Activated naive CD4-positive, alpha-beta T cell treated with anti-CD3 and anti-CD28 coated beads, Interleukin-2, amount 50 U/mL, for 16 hours (primary cell): ENCODE measurements around the gene NECTIN1.

Experiments used
- DNase-seq: peaks from one replicate; pipeline ENCODE4 v3.0.0-alpha.2; 2020

Gene NECTIN1

DNA sequence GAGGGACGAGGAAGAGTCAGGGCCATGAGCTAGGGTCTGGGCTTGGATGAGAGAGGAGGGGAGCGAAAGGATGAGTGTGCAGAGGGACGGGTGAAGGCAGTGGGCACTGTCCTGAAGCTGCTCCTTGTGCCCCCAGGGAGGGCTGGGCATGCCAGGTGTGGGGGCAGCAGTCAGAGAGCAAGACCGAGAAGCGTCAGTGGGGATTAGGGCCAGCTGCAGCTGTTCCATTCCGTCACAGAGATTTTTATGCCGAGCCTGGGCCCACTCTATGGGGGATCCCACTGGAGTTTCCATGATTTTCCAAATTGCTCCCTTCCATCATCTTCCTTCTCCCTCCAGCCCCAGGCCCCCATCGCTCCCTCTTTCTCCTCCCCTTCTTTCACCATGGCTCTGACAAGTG lies 93.2 kb downstream of the NECTIN1 start:
- no peak for DNase-seq

DNA sequence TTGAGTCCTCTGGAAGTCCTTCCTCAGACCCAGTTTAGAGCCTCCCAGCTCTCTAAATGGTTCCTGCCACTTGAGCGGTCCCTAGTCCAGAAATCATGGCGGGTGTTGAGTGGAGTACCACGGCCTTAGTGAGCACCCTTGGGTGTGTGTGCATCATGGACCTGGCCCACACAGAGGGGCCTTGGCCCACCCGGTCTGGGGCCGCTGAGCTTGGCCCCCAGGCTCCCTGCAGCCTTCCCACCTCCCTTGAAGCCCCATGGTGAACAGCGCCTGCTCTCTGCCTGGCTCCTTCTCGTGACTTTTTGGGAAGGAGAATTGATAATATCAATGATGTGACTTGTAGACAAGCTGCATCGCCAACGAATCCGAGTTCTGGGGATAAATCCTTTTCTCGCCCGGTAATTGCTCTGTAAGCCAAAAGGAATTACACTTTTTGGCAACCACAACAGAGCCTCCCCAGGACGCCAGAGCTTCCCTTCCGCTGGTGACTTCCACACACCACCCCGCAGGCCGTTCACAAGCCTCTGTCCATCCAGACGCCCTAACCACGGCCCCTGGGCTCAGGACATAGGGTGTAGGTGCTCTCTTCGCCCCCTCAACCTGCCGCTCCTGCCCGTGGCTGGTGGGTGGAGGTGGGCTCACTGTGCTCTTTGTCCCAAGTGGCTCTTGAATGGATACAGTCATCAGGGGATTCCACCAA lies 93.8 kb downstream of the NECTIN1 start:
- no peak for DNase-seq

DNA sequence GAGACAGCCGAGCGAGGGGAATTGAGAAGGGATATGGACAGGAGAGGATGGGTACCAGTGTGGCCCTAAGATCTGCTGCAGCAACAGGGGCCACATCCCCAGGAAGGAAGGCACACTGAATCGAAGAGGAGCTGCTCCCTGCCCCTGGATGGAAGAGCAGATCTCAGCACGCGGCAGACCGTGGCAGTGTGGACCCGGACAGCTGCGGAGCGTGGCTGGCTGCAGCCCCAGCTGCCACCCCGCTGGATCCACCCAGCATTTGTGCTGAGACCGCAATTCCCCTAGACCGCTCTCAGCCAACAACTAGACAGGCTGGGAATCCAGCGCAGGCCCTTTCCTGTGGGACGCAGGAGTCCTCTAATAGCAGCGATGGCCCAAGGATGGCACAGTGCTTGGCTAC lies 94.7 kb downstream of the NECTIN1 start:
- no peak for DNase-seq

DNA sequence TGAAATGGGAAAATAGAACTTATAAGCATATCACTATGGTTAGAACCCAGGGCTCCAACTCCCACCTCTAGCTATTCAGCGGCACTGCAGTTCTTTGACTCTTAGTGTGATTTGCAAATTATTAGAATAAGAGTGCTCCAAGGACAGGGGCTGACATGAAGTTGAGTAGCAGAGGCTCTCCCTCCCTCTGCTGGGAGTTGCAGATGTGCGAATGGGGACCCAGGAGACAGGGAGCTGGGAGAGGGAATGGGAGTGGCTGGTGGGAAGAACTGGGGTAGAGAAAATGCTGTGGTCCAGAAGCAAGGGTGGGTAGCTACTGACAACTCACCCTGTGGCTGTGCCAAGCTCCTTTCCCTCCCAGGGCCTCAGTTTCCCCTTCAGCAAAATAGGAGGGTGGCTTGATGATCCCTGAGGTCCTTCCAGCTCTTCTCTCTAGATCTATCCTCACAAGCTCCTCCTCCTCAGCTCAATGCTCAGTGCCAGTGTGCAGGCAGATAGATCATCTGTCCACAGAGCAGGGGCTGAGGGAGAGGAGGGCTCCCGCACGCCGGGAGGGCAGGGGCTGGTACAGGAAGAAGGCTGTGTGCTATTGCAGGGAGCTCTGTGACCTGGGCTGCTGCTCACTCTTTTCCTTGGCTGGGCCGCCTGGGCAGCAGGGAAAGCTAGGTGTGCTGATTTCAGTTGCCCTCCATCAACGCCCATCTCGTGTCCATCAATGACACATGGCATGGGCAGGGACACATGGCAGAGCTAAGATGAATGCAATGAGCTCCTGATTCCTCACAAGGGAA lies 99.0 kb downstream of the NECTIN1 start:
- no peak for DNase-seq

DNA sequence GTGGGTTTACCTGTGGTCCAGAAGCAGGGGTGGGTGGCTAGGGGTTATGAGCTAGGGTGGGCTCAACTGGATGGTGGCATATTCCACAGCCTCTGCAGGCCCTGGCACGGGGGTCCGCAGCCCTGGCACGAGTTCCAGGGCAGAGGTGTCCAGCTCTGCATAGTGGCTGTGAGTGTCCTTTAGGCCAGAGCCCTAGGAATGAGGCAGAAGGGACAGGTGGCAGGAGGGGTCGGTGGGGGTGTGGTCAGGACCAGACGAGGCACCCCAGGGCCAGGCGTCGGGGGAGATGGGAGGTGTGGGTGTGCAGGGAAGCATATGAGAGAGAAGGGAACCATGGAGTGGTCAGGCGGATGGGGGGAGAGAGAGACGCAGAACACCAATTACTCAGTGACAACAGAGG lies 99.9 kb downstream of the NECTIN1 start:
- DNase-seq, result no peak

DNA sequence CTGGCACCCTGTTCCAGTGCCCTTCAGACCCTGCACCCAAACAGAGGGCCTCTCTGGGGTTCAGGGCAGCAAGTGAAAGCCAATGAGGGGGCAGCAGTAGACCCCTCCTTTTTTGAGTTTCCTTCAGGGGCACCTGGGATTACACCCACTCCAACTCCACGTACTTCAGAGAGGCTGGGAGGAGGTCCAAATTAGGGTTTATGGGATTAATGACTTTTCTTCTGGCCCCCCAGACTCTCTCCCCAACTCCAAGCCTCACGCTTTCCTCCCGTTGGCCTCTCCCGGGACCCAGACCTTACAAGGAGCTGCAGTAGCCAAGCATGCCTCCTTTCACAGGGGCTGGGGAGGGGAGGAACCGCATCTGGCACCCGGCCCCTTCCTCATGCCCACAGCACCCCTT lies 101.7 kb downstream of the NECTIN1 start:
- DNase-seq, result no peak

DNA sequence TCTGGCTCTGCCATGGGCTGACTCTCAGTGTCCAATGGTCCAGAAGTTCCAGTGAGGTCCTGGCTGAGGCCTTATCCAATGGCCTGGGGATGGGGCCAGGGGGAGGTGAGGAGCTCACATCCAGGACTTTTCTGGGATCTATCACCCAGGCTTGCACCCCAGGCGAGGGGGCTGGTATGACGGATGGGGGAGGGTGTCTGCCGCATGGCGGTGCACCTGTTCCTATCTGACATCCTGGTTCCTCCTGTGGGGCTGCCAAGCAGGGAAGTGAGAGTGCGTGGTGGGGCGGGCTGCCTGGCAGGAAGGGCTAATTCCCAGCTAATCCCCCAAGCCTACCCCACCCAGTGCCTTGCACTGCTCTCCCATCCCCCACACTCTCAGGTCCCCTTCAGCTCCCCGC lies 102.1 kb downstream of the NECTIN1 start:
- DNase-seq, result no peak

DNA sequence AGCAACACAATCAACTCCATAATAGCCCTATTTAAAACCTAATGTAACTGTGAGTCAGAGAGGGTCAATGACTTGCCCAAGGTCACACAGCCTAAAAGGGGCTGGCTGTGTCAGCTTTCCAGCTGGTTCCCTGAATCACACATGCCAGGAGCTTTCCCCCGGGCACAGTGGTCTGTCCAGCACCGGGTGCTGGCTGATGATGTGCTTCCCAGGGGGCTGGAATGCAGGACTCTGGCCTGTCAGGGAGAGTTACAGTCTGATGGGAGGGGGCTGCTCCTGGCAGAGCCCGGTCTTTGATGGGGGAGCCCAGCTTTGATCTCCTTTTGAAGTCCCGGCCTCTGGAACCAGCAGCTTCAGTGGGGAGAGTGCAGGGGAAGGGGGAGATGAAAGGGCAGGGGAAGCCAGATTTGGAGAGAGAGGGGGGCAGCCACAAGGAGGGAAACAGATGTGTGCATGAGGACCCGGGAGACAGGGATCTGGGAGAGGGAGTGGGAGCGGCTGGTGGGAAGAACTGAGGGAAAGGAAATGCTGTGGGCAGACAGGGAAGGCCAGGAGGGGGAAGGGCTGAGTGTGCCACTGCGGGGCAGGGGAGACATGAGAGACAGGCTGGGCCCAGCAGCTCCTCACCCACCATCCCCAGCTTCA lies 102.7 kb downstream of the NECTIN1 start:
- no peak for DNase-seq

DNA sequence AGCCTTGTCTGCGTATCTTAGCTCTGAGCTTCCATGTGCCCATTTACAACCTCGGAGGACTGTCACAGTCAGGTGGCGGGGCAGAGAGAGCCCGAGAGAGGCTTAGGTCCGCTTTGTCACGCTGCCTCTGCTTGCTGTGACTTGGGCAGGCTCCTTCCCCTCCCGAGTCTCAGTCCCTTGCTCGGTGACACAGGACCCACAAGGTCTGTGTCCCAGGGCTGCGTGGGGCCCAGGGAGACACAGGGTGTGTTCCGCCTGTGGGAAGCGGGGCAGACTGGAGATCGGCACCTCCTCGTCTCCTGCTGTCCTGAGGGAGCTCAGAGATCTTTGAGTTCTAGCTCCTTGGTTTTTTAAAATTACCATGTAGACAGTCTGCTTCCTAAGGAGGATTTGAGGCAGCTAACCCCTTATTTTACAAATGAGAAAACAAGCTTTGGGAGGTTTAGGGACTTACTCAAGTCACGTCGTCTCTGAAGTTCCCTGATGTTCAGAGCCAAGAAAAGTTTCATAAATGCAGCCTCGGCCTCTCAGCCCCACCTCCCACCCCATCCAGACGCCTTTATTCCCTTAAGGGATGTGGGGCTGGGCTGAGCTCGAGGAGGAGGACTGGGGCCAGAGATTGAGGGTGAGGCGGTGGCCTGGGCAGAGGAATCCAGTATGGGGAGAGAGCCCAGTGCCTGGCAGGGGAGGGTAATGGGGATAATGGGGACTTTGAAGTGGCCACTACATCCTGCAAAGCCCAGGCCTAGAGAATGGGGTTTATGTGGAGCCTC lies 103.6 kb downstream of the NECTIN1 start:
- no peak for DNase-seq

DNA sequence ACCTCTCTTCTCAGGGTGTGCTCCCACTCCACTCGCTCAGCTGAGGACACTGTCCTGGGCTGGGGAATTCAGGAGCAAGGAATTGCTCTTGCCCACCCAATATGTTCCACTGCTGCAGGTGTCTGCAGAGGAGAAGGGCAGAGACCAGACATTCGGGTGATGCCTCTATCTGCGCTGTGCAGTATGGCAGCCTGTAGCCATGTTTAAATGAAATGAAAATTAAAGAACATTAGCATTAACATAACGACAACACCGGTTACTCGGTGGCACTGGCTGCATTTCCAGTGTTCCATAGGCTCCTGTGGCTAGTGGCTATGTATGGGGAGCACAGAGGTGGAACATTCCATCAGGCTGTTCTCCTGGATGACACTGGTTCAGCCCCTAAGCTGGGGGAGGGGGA lies 104.4 kb downstream of the NECTIN1 start:
- no peak for DNase-seq

DNA sequence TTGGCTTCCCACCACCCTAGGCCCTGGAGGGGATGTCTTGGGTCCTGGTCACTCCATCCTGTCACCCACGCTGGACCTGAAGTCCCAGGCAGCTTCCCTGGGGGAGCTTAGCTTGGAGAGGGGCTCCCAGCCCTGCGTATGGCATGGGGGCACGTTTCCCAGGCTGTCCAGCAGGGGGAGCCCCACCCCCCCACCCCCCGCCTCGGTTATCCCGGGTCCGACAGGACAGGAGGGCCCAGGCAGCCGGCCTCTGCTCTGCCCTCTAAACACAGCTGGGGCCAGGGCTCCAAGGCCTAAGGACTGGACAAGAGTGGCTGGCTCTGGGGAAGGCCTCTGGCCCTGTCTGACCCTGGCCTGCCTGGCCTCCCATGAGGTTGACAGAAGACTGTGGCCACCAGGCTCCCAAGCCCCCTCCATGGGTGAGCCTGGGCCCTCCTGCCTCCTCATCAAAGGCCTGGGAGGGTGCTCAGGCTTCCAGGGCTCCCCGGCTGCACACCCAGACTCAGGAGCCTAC lies 104.8 kb downstream of the NECTIN1 start:
- DNase-seq, result no peak

DNA sequence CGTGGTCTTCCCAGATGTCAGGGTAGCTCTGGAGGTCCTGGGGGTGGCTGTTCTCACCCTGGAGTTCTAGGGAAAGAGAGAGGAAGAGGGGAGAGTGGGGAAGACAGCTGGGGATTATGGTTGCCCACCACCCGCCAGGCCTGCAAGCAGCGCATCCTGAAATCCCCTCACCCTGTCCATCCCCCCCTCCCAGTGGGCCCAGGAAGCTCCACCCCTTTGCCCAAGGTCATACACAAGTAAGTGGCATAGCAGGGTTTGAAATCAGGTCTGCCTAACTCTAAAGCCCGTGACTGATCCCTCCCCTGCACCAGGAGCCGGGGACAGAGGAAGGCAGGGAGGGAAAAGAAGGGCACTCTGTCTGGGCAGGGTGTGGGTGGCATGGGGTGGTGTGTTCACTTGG lies 105.3 kb downstream of the NECTIN1 start:
- no peak for DNase-seq

DNA sequence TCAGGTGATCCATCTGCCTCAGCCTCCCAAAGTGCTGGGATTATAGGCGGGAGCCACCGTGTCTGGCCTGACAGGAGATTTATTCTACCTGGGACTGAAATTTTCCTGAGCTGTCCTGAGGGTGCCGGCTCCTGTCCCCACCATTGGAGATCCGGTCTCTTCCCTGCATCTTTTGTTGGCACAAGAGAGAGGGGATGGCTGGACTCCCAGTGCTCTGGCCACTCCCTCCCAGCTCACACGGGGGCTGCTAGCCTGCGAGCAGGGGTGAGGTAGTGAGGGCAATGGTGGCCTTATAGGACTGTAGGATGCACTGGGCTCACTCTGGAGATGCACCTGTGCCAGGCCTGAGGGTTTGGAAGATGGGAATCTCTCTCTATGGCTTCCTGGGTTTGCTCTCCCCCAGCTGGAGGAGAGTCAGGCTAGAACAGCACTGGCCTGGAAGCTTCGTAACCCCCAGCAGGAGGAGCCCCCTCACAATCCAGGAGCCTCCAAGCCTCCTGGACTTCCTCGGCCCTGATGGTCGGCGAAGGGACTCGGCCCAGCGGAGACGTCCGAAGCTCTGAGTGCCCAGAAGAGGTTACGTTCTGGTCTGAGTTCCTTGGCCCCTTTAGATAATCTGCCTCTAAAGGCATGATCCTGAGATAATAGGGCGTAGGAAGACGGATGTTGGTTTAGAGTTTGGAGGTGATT lies 106.4 kb downstream of the NECTIN1 start:
- no peak for DNase-seq

DNA sequence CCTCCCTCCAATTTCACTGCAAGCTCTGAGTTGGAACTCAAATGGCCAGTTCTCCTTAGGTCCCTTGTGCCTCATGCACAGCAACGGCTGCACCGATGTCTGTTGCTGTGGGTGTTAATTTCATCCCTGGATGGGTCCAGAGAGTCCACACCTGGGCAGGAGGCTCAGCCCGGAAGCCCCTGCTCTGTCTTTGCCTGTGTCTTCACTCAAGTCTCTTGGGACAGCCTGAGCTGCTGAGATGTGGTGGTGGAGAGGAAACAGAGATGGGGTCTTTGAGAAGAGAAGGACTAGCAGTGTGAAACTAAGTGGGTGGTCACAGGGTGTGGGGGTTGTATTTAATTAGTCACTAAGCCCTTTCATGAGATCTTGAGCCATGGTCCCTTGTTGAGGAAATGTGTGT lies 109.3 kb downstream of the NECTIN1 start:
- DNase-seq, result no peak

DNA sequence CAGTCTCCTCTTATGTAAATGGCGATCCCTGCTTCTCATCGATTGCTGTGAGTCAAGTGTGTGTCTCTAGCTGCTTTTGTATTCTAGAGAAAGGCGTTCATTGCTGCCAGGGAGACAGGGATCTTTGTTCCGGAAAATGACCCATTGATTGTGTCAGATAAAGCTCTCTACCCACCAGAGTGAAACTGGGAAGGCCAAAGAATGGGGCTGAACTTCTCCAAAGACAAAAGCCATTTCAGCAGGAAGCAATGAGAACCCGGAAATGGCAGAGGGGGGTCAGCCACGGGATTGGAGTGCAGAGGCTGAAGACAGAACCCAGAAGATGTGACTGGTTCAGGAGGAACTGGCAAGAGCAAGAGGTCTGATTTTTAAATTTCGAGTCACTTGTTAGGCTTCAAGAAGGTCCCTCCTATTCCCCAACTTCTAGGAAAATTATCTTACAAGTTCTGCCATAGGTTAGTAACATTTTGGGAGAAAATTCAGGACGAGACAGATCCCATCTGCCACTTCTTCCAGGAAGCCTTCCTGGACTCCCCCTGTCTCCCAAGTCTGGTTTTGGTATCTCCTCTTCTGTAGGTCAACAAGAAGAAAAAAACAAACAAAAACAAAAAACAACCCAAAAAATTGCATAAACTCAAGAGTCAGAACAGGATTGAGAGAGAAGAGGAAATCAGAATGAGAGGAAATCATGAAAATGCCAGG lies 110.6 kb downstream of the NECTIN1 start:
- DNase-seq, result no peak

DNA sequence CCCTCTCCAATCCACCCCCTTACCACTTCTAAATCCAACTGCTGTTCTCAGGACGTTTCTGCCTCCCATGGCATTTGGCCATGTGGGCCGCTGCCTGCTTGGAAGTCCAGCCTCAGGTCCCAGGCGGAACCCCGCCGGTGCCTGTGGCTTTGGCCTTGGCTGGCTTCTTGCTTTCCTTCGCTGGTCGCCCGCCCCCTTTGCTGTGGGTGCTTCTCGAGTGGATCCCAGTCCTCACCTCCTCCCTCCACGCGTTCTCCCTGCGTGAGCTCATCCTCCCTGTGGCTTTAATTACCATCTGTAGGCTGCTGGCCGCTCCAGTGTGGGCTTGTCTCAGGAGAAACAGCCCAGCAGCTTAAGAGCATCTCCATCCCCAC lies 111.7 kb downstream of the NECTIN1 start:
- no peak for DNase-seq

DNA sequence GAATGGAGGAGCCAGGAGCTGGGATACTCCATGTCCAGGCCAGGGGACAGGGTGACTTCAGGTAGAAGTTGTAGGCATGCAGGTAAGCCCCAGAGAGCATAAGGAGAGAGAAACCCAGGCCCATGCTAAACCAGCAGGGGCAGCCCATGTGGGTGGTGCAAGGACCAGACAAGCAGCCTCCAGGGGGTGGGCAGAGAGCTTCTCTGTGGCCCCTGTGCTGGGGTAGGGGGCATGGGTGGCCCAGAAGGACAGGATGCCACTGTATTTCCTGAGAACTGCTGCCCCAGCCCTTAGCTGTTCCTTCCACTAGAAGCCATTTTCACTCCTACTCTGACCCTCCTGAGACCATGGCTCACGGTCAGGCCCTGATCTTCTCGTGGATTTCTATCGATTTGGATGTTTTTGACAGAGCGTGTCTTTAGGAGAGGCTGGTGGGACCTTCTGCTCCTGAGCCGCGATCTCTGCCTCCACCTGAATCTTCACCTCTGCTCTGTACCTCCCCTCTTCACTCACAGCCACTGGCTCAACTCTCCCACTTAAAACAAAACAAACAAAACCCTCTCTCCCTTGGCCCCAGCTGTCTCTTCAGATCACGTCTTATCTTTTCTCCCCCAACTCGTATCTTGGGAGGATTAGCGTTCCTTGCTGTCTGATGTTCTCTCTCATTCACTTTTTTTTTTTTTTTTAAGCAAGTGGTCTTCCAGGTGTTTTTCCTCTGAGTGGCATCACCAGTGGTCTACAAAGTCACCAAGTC lies 112.2 kb downstream of the NECTIN1 start:
- no peak for DNase-seq

DNA sequence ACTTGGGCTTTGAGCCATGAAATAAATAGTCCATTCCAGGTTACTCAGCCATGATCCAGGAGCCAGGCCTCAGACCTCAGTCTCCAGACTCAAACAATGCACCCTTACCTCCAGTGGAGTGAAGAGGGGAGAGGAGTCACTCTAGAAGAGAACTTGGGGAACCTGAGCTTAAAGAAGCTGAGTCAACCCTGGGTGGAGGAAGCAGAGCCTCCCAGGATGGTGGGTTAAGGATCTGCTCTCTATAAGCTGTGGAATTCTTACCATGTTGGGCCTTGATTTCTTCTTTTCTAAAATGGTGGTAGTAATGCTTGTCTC lies 113.2 kb downstream of the NECTIN1 start:
- no peak for DNase-seq

DNA sequence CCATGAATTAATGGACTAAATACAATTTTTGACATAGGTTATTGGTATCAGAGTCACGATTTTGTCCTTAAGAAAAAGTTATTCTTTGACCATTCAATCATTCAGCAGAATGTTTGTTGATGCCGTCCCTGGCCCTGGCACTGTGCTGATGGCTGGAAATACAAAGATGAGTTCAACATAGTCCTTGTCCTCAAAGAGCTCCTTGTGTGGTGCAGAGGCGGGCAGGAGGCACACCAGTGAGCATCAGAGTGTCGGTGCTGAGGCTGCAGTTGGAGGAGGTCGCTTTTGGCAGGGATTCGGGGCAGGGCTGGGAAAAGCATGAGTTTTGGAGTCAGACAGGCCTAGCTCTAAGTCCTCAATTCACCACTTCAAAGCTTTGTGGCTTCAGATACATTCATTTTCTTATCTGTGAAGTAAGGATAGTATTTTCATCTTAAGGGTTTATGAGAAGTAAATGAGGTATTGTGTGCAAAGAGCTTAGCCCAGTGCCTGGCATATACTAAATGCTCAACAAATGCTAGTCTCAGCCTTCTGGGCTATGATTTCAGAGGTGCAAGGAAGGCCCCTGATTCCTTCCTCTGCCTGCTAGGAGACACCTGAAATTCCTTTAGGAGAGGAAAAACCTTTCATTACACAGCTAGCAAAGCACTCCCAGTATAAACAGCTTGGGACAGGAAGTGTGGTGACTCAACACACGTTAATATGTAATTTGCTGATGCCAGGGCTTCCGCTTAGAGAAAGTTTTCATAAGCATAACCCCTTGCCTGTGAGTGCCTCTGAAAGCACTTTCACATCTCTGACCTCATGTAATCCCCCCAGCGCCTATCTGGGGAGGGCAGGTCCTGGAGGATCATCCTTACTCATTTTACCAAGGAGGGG lies 113.8 kb downstream of the NECTIN1 start:
- no peak for DNase-seq
